ENCODE data around the gene PPARA.

- TF ChIP-seq, protein P1, sequence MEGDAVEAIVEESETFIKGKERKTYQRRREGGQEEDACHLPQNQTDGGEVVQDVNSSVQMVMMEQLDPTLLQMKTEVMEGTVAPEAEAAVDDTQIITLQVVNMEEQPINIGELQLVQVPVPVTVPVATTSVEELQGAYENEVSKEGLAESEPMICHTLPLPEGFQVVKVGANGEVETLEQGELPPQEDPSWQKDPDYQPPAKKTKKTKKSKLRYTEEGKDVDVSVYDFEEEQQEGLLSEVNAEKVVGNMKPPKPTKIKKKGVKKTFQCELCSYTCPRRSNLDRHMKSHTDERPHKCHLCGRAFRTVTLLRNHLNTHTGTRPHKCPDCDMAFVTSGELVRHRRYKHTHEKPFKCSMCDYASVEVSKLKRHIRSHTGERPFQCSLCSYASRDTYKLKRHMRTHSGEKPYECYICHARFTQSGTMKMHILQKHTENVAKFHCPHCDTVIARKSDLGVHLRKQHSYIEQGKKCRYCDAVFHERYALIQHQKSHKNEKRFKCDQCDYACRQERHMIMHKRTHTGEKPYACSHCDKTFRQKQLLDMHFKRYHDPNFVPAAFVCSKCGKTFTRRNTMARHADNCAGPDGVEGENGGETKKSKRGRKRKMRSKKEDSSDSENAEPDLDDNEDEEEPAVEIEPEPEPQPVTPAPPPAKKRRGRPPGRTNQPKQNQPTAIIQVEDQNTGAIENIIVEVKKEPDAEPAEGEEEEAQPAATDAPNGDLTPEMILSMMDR (IDR thresholded peaks at IDR 0.05): no peak
- TF ChIP-seq ZFX (IDR thresholded peaks at IDR 0.05; ENCODE audit: borderline replicate concordance): no peak
These were observed 117.3 kb downstream of the PPARA start, which contains the start of gene TTC38 for GRCh38 chr22:46267431-46268279.
